Sigmoid colon (tissue), 7 donors: Measurements from ENCODE around the gene PLEKHH3. TPM values are rescaled to one million over a fixed set of nuclear protein-coding genes. Genes with fewer than 3 reads are reported as not detected.

Source experiments
- DNase-seq: peaks from one replicate; pipeline ENCODE4 v3.0.0-alpha.2; 2019
- H3K27ac ChIP-seq, 4 donors: fragments of 200-600 bp; sonication (generic); one replicate each; pipeline ENCODE4 v1.5.1; 2016 to 2019; ENCODE audit warnings: mild to moderate bottlenecking in 1 of 4
- H3K27me3 ChIP-seq, 3 donors: fragments of 200-600 bp; sonication (generic); one replicate each; pipeline ENCODE4 v1.5.1; 2019; ENCODE audit warnings: mild to moderate bottlenecking in 1 of 3
- H3K36me3 ChIP-seq, 4 donors: fragments of 200-600 bp; sonication (generic); one replicate each; pipeline ENCODE4 v1.5.1; 2016 to 2019
- H3K4me1 ChIP-seq, 4 donors: fragments of 200-600 bp; sonication (generic); one replicate each; pipeline ENCODE4 v1.5.1; 2017 to 2019
- H3K4me3 ChIP-seq, 4 donors: fragments of 200-600 bp; sonication (generic); one replicate each; pipeline ENCODE4 v1.5.1; 2017 to 2019; ENCODE audit warnings: mild to moderate bottlenecking in 2 of 4, moderate library complexity in 1 of 4
- H3K9me3 ChIP-seq, 4 donors: fragments of 200-600 bp in 3 of 4; sonication (generic) in 3 of 4; one replicate each; pipeline versions ENCODE4 v1.5.1 to v1.6.1; 2013 to 2019
- CTCF ChIP-seq, 4 experiments: fragments of 450-650 bp in 3 of 4; fragments of 200-600 bp in 1 of 4; IDR thresholded peaks; one replicate each; pipeline ENCODE4 v1.5.1; 2016 to 2019; ENCODE audit warnings: antibody characterized with exemption in 4 of 4, mild to moderate bottlenecking in 3 of 4, moderate library complexity in 2 of 4
- EP300 ChIP-seq, 4 donors: sonication (generic); formaldehyde crosslinking; IDR thresholded peaks; one replicate each; pipeline ENCODE4 v1.6.1; 2017; ENCODE audit warnings: antibody characterized with exemption in 4 of 4
- POLR2A ChIP-seq, 2 donors: fragments of 450-650 bp; IDR thresholded peaks; one replicate each; pipeline ENCODE4 v1.6.1; 2016; ENCODE audit warnings: antibody characterized with exemption in 2 of 2, mild to moderate bottlenecking in 2 of 2, moderate library complexity in 2 of 2
- POLR2AphosphoS5 ChIP-seq, 4 donors: sonication (generic); formaldehyde crosslinking; IDR thresholded peaks; one replicate each; pipeline ENCODE4 v1.6.1; 2017; ENCODE audit warnings: antibody characterized with exemption in 4 of 4
- WGBS, 2 donors: extraction: QIAGEN DNeasy Blood & Tissue Kit; methylation state at CpG; one replicate each; pipeline ENCODE4 v1.1.7; 2013; 5-methylcytosine and 5-hydroxymethylcytosine counted together
- intact Hi-C: fragments of 100-400 bp; cut with DNase I; formaldehyde crosslinking; loops from one replicate; pipeline ENCODE4 v1.15.1; 2023
- polyA plus RNA-seq, 3 donors: library from polyadenylated mRNA; stranded (reverse); fragments of 200-250 nt; gene quantifications; one replicate each; pipeline ENCODE4 v1.2.3, GENCODE V29; 2013
- total RNA-seq, 4 donors: library from RNA; depleted of rRNA; stranded (reverse); fragments of >200 nt; gene quantifications; one replicate each; pipeline ENCODE4 v1.1.0, GENCODE V29; 2016
- donor health status: healthy with polysubstance abuse.
- donor health status: Bipolar disorder and iron deficiency.
- donor health status: healthy.

The PLEKHH3 gene
- total and polyA plus RNA-seq, 7 donors, result 4.4 to 25.2 (median 14.7) TPM

- Histone ChIP-seq H3K27ac (peak overlapping the region; percentile 97 to 99 (median 98)), H3K36me3 (peaks cover 6 to 15% (median 12%) of the 10 kb centered on the region in 4 donors), H3K4me3 (peak overlapping the region; percentile 65 to 99 (median 80)), H3K4me1 (peaks cover 0 to 76% (median 71%) of the 10 kb centered on the region in 4 donors), H3K27me3 (no peaks in the 10 kb centered on the region), H3K9me3 (no peaks in the 10 kb centered on the region)
- WGBS, 2 donors, result 3 to 5% methylated on average over 33 of the region's 33 CpGs
- TF ChIP-seq EP300 (IDR thresholded peaks at IDR 0.05) (peak in 1 of 4 donors; percentile 57), POLR2A (IDR thresholded peaks at IDR 0.05) (no peak), CTCF (IDR thresholded peaks at IDR 0.05) (no peak), POLR2AphosphoS5 (IDR thresholded peaks at IDR 0.05) (peak in 1 of 4 donors; percentile 45)
- DNase-seq, result peak; percentile 100
- intact Hi-C loops, result no loop called here
Observed at GRCh38 chr17:42677012-42677857, 441 bp upstream of the PLEKHH3 start.

GRCh38 chr17:42675965-42676423 lies 800 bp downstream of the PLEKHH3 start:
- peak in 3 of 4 donors; percentile 49 to 74 (median 61) for TF ChIP-seq POLR2AphosphoS5 (IDR thresholded peaks at IDR 0.05)
- TF ChIP-seq CTCF (IDR thresholded peaks at IDR 0.05), result no peak
- peak; percentile 23 to 25 for TF ChIP-seq POLR2A (IDR thresholded peaks at IDR 0.05)
- 1% methylated on average over 43 of the region's 43 CpGs for WGBS, 2 donors
- intact Hi-C loops, result no loop called here
- Histone ChIP-seq H3K27ac (peak overlapping the region; percentile 96 to 99 (median 98)), H3K36me3 (peaks cover 12 to 28% (median 24%) of the 10 kb centered on the region in 4 donors), H3K4me1 (peaks cover 0 to 69% (median 60%) of the 10 kb centered on the region in 4 donors), H3K4me3 (peak overlapping the region; percentile 64 to 99 (median 80)), H3K9me3 (no peaks in the 10 kb centered on the region), H3K27me3 (no peaks in the 10 kb centered on the region)
- peak; percentile 87 for DNase-seq

GRCh38 chr17:42675348-42675964 lies 1.3 kb downstream of the PLEKHH3 start:
- 2 to 3% methylated on average over 27 of the region's 27 CpGs for WGBS, 2 donors
- Histone ChIP-seq H3K36me3 (peaks cover 17 to 33% (median 30%) of the 10 kb centered on the region in 4 donors), H3K27me3 (no peaks in the 10 kb centered on the region), H3K4me1 (peaks cover 0 to 68% (median 60%) of the 10 kb centered on the region in 4 donors), H3K27ac (peak overlapping the region; percentile 96 to 99 (median 98)), H3K9me3 (no peaks in the 10 kb centered on the region), H3K4me3 (peak overlapping the region; percentile 64 to 99 (median 80))
- DNase-seq, result no peak
- TF ChIP-seq POLR2A (IDR thresholded peaks at IDR 0.05), result no peak
- TF ChIP-seq POLR2AphosphoS5 (IDR thresholded peaks at IDR 0.05), result peak in 1 of 4 donors; percentile 5
- intact Hi-C loops, result no loop called here

GRCh38 chr17:42674755-42675347 lies 1.9 kb downstream of the PLEKHH3 start:
- no peaks in the 10 kb centered on the region for H3K9me3 ChIP-seq
- H3K4me3 ChIP-seq, result peak overlapping the region; percentile 64 to 99 (median 80)
- no peak for DNase-seq
- peaks cover 0 to 62% (median 58%) of the 10 kb centered on the region in 4 donors for H3K4me1 ChIP-seq
- 24 to 32% methylated on average over 9 of the region's 9 CpGs for WGBS, 2 donors
- intact Hi-C loops, result no loop called here
- TF ChIP-seq EP300 (IDR thresholded peaks at IDR 0.05) (no peak), POLR2A (IDR thresholded peaks at IDR 0.05) (no peak), POLR2AphosphoS5 (IDR thresholded peaks at IDR 0.05) (no peak), CTCF (IDR thresholded peaks at IDR 0.05) (no peak)
- peak overlapping the region; percentile 96 to 99 (median 98) for H3K27ac ChIP-seq
- no peaks in the 10 kb centered on the region for H3K27me3 ChIP-seq
- H3K36me3 ChIP-seq, result peaks cover 20 to 39% (median 34%) of the 10 kb centered on the region in 4 donors
